ENCODE results near the gene SLC25A51.
"Not testable (repeated sequence)": the region's sequence is repeated elsewhere in the genome, so short reads cannot be mapped to it uniquely, and the experiment has no call there.

SLC25A51 gene

GRCh38 chr9:37915911-37916470, 12.1 kb upstream of the SLC25A51 start:
- peaks cover 24% of the 10 kb centered on the region for H3K4me1 ChIP-seq (ENCODE audit: insufficient read depth, insufficient read length)
- TF ChIP-seq SUZ12 (IDR thresholded peaks at IDR 0.05; ENCODE audit: extremely low read depth, insufficient read depth, insufficient read length) (no peak), ZNF274 (IDR thresholded peaks at IDR 0.05; ENCODE audit: low read depth, low read length) (no peak), YY1 (IDR thresholded peaks at IDR 0.05; ENCODE audit: insufficient read depth, insufficient read length) (no peak)

DNA sequence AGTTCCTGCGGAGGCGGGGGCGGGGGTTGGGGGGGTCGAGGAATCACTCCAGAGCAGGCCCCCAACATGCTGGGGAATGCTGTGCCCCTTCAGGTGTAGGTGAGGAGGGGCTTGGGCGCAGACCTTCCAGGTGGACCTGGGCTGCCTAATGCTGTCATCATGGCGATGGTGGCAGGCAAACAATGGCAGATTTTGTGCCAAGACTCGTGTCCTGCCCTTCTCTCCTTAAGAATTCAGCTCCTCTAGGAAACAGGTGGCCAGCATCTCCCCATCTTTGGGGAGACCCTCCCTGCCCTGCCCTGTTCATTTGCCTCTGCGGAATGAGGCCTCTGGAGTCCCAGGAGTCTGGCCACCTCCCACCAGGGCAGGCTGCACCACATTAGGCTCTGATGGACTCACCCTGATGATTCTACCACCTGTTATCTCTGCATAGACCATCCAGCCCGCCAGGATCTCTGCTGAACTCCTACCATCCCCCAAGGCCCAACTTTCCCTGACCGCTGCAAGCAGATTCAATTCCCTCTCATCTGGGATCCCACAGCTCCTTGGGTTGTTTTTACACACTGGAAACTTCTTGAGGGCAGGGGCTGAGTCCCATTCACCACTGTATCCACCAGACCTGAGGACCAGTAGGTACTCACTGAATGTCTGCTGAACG, 10.9 kb upstream of the SLC25A51 start:
- H3K9ac ChIP-seq (ENCODE audit: insufficient read length, low read depth), result no peak overlapping the region
- peaks cover 17% of the 10 kb centered on the region for H3K4me1 ChIP-seq (ENCODE audit: insufficient read depth, insufficient read length)
- TF ChIP-seq ZNF274 (IDR thresholded peaks at IDR 0.05; ENCODE audit: low read depth, low read length) (no peak), YY1 (IDR thresholded peaks at IDR 0.05; ENCODE audit: insufficient read depth, insufficient read length) (no peak), SUZ12 (IDR thresholded peaks at IDR 0.05; ENCODE audit: extremely low read depth, insufficient read depth, insufficient read length) (no peak)
- DNase-seq (ENCODE audit: low read depth, low spot score), result no peak
- no peaks in the 10 kb centered on the region for H3K27me3 ChIP-seq (ENCODE audit: insufficient read depth, insufficient read length)
- H3K9me3 ChIP-seq (ENCODE audit: insufficient read depth, low read length), result no peaks in the 10 kb centered on the region
- H3K36me3 ChIP-seq (ENCODE audit: insufficient read depth, insufficient read length, low read length), result peaks cover 46% of the 10 kb centered on the region
- H3K4me3 ChIP-seq (ENCODE audit: insufficient read length, low read depth), result no peak overlapping the region

More at GRCh38 chr9:37915911-37916470, 12.1 kb upstream of the SLC25A51 start:
- H3K27me3 ChIP-seq (ENCODE audit: insufficient read depth, insufficient read length), result no peaks in the 10 kb centered on the region
- H3K9me3 ChIP-seq (ENCODE audit: insufficient read depth, low read length), result no peaks in the 10 kb centered on the region
- H3K36me3 ChIP-seq (ENCODE audit: insufficient read depth, insufficient read length, low read length), result peaks cover 56% of the 10 kb centered on the region
- H3K4me3 ChIP-seq (ENCODE audit: insufficient read length, low read depth), result no peak overlapping the region
- DNase-seq (ENCODE audit: low read depth, low spot score), result no peak
- no peak overlapping the region for H3K9ac ChIP-seq (ENCODE audit: insufficient read length, low read depth)

DNA sequence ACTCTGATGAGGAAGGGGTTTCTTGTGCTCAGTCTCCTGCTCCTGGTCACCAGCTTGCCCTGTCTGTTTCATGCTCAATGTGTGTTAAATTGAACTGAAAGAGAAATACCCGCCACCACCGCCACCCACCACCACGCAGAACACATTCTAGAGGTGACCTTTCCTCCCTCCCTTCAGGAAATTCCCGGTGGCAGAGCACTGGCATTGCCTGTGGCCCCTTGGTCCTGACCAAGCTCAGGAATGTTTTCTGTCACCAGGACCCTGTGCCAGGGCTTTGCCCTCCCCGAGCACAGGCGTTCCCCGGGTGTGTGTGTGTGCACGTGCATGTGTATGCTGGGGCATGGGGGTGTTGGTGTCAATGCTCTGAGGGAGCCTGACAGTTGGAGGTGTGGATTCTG, 10.2 kb upstream of the SLC25A51 start:
- no peak for DNase-seq (ENCODE audit: low read depth, low spot score)
- TF ChIP-seq ZNF274 (IDR thresholded peaks at IDR 0.05; ENCODE audit: low read depth, low read length), result no peak
- no peak for TF ChIP-seq YY1 (IDR thresholded peaks at IDR 0.05; ENCODE audit: insufficient read depth, insufficient read length)
- no peak for TF ChIP-seq SUZ12 (IDR thresholded peaks at IDR 0.05; ENCODE audit: extremely low read depth, insufficient read depth, insufficient read length)
- Histone ChIP-seq H3K4me1 (ENCODE audit: insufficient read depth, insufficient read length) (peaks cover 14% of the 10 kb centered on the region), H3K9ac (ENCODE audit: insufficient read length, low read depth) (no peak overlapping the region), H3K9me3 (ENCODE audit: insufficient read depth, low read length) (no peaks in the 10 kb centered on the region), H3K4me3 (ENCODE audit: insufficient read length, low read depth) (no peak overlapping the region), H3K27me3 (ENCODE audit: insufficient read depth, insufficient read length) (no peaks in the 10 kb centered on the region), H3K36me3 (ENCODE audit: insufficient read depth, insufficient read length, low read length) (peaks cover 41% of the 10 kb centered on the region)

GRCh38 chr9:37913480-37914153, 9.7 kb upstream of the SLC25A51 start:
- DNase-seq (ENCODE audit: low read depth, low spot score), result peak; percentile 90
- Histone ChIP-seq H3K9me3 (ENCODE audit: insufficient read depth, low read length) (no peaks in the 10 kb centered on the region), H3K36me3 (ENCODE audit: insufficient read depth, insufficient read length, low read length) (peaks cover 35% of the 10 kb centered on the region), H3K4me3 (ENCODE audit: insufficient read length, low read depth) (no peak overlapping the region), H3K27me3 (ENCODE audit: insufficient read depth, insufficient read length) (no peaks in the 10 kb centered on the region), H3K9ac (ENCODE audit: insufficient read length, low read depth) (no peak overlapping the region), H3K4me1 (ENCODE audit: insufficient read depth, insufficient read length) (peaks cover 12% of the 10 kb centered on the region)
- TF ChIP-seq YY1 (IDR thresholded peaks at IDR 0.05; ENCODE audit: insufficient read depth, insufficient read length) (no peak), SUZ12 (IDR thresholded peaks at IDR 0.05; ENCODE audit: extremely low read depth, insufficient read depth, insufficient read length) (no peak), ZNF274 (IDR thresholded peaks at IDR 0.05; ENCODE audit: low read depth, low read length) (no peak)

DNA sequence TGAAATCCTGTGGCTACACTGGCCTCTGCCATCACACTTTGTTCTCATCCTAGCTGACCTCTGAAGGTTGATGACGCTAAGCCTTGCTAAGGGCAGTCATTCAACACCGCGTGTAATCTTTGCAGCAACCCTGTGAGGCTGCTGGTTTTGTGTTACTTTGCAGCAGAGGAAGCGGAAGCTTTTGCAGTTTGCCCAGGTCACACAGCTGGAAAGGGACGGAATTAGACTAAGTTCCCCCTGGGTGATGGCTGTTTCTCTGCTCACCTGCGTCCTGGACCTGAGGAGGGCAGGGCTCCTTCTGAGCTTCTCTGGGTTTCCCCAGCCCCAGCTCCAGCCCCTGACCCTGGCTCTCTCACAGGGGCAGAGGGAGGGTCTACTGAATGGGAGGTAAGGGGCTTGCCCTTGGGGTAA, 7.3 kb upstream of the SLC25A51 start:
- Histone ChIP-seq H3K4me3 (ENCODE audit: insufficient read length, low read depth) (no peak overlapping the region), H3K27me3 (ENCODE audit: insufficient read depth, insufficient read length) (no peaks in the 10 kb centered on the region), H3K36me3 (ENCODE audit: insufficient read depth, insufficient read length, low read length) (peaks cover 14% of the 10 kb centered on the region), H3K9ac (ENCODE audit: insufficient read length, low read depth) (no peak overlapping the region), H3K9me3 (ENCODE audit: insufficient read depth, low read length) (no peaks in the 10 kb centered on the region), H3K4me1 (ENCODE audit: insufficient read depth, insufficient read length) (peaks cover 12% of the 10 kb centered on the region)
- no peak for DNase-seq (ENCODE audit: low read depth, low spot score)
- TF ChIP-seq SUZ12 (IDR thresholded peaks at IDR 0.05; ENCODE audit: extremely low read depth, insufficient read depth, insufficient read length), result no peak
- TF ChIP-seq YY1 (IDR thresholded peaks at IDR 0.05; ENCODE audit: insufficient read depth, insufficient read length), result no peak
- no peak for TF ChIP-seq ZNF274 (IDR thresholded peaks at IDR 0.05; ENCODE audit: low read depth, low read length)

DNA sequence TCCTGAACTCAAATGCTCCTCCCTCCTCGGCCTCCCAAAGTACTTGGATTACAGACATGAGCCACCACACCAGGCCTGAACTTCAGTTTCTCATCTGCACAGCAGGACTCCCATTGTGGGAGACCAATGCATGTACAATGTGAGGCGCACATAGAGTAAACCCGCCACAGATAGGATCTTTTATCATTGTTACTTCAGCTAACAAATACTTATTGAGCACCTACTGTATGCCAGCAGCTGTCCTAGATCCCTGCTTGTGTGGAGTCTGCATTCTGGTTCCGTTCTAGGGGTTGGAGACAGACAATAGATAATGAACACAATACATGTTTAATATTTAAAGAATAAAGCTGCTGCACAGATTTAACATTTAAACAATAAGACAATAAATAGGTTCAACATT, 6.3 kb upstream of the SLC25A51 start:
- H3K4me1 ChIP-seq (ENCODE audit: insufficient read depth, insufficient read length), result peaks cover 12% of the 10 kb centered on the region
- H3K27me3 ChIP-seq (ENCODE audit: insufficient read depth, insufficient read length), result peaks cover under 1% of the 10 kb centered on the region
- no peak overlapping the region for H3K4me3 ChIP-seq (ENCODE audit: insufficient read length, low read depth)
- H3K9ac ChIP-seq (ENCODE audit: insufficient read length, low read depth), result no peak overlapping the region
- no peak for TF ChIP-seq YY1 (IDR thresholded peaks at IDR 0.05; ENCODE audit: insufficient read depth, insufficient read length)
- no peak for TF ChIP-seq ZNF274 (IDR thresholded peaks at IDR 0.05; ENCODE audit: low read depth, low read length)
- no peaks in the 10 kb centered on the region for H3K9me3 ChIP-seq (ENCODE audit: insufficient read depth, low read length)
- no peak for DNase-seq (ENCODE audit: low read depth, low spot score)
- peaks cover 4% of the 10 kb centered on the region for H3K36me3 ChIP-seq (ENCODE audit: insufficient read depth, insufficient read length, low read length)

GRCh38 chr9:37909836-37910235, 5.9 kb upstream of the SLC25A51 start:
- not testable (repeated sequence) for H3K9me3 ChIP-seq (ENCODE audit: insufficient read depth, low read length); H3K36me3 ChIP-seq (ENCODE audit: insufficient read depth, insufficient read length, low read length); DNase-seq (ENCODE audit: low read depth, low spot score); H3K4me3 ChIP-seq (ENCODE audit: insufficient read length, low read depth); H3K27me3 ChIP-seq (ENCODE audit: insufficient read depth, insufficient read length); H3K9ac ChIP-seq (ENCODE audit: insufficient read length, low read depth)
- peaks cover 12% of the 10 kb centered on the region for H3K4me1 ChIP-seq (ENCODE audit: insufficient read depth, insufficient read length)

Data from NT2/D1 (cell line).